HepG2 (cell line): ENCODE results near the gene WIF1. TPM values are rescaled to one million over a fixed set of nuclear protein-coding genes. Genes with fewer than 3 reads are reported as not detected.

ENCODE experiments used
- ARID4A ChIP-seq: sonication (generic); formaldehyde crosslinking; IDR thresholded peaks from 2 replicates; pipeline ENCODE4 v1.5.0; 2020; ENCODE audit warnings: mild to moderate bottlenecking, missing genetic modification reagents, borderline replicate concordance
- ARNTL ChIP-seq: sonication (generic); formaldehyde crosslinking; IDR thresholded peaks from 2 replicates; pipeline ENCODE4 v1.4.0; 2020; ENCODE audit warnings: mild to moderate bottlenecking, missing genetic modification reagents
- GTF3A ChIP-seq: sonication (generic); formaldehyde crosslinking; conservative IDR thresholded peaks from 2 replicates; pipeline ENCODE4 v1.4.0; 2020; ENCODE audit warnings: mild to moderate bottlenecking, missing genetic modification reagents
- GZF1 ChIP-seq: sonication (generic); formaldehyde crosslinking; IDR thresholded peaks from 2 replicates; pipeline ENCODE4 v1.5.1; 2020; ENCODE audit warnings: mild to moderate bottlenecking, missing genetic modification reagents
- KDM2A ChIP-seq: sonication (generic); formaldehyde crosslinking; IDR thresholded peaks from 2 replicates; pipeline ENCODE4 v1.4.0; 2020; ENCODE audit warnings: low read depth, missing genetic modification reagents, borderline replicate concordance
- KMT2A ChIP-seq: sonication (generic); formaldehyde crosslinking; IDR thresholded peaks from 2 replicates; pipeline ENCODE4 v1.4.0; 2020; ENCODE audit warnings: missing genetic modification reagents
- KMT2B ChIP-seq: IDR thresholded peaks from 2 replicates; pipeline ENCODE4 v1.6.1; 2016; ENCODE audit warnings: missing genetic modification reagents, missing compliant biosample characterization
- MTA3 ChIP-seq: sonication (generic); formaldehyde crosslinking; IDR thresholded peaks from 2 replicates; pipeline ENCODE4 v1.4.0; 2020; ENCODE audit warnings: missing genetic modification reagents
- MXD1 ChIP-seq: sonication (generic); formaldehyde crosslinking; IDR thresholded peaks from 2 replicates; pipeline ENCODE4 v1.4.0; 2020; ENCODE audit warnings: mild to moderate bottlenecking, missing genetic modification reagents
- NONO ChIP-seq, 2 experiments: fragments of 450-650 bp in 1 of 2; sonication (generic) in 1 of 2; formaldehyde crosslinking in 1 of 2; IDR thresholded peaks in 1 of 2; conservative IDR thresholded peaks in 1 of 2; 2 replicates each; pipeline versions ENCODE4 v1.6.1 to v1.8.0; 2017 to 2022; ENCODE audit warnings: mild to moderate bottlenecking in 1 of 2, missing genetic modification reagents in 1 of 2, moderate library complexity in 1 of 2
- PCBP1 ChIP-seq: fragments of 200-400 bp; formaldehyde crosslinking; IDR thresholded peaks from 2 replicates; pipeline ENCODE4 v1.6.1; 2017; ENCODE audit warnings: mild to moderate bottlenecking, low read depth, low read length, borderline replicate concordance
- SIN3A ChIP-seq: IDR thresholded peaks from 2 replicates; pipeline ENCODE4 v1.6.1; 2011; ENCODE audit warnings: low read depth, mild to moderate bottlenecking, control low read depth, low read length, borderline replicate concordance
- TCF7L2 ChIP-seq: IDR thresholded peaks from 2 replicates; pipeline ENCODE4 v1.6.1; 2011; ENCODE audit warnings: mild to moderate bottlenecking, low read depth, low read length, moderate library complexity
- ZNF263 ChIP-seq: sonication (generic); formaldehyde crosslinking; IDR thresholded peaks from 2 replicates; pipeline ENCODE4 v1.4.0; 2020; ENCODE audit warnings: missing genetic modification reagents
- ZNF430 ChIP-seq: sonication (generic); formaldehyde crosslinking; IDR thresholded peaks from 2 replicates; pipeline ENCODE4 v1.9.0; 2021; ENCODE audit warnings: mild to moderate bottlenecking, missing genetic modification reagents
- polyA plus RNA-seq, 8 experiments: library from polyadenylated mRNA; depleted of rRNA in 3 of 8; stranded (reverse) in 7 of 8; unstranded in 1 of 8; fragments of >200 nt; fragmentation: Illumina TruSeq in 4 of 8; extraction: Trizol in 4 of 8; gene quantifications; 2 replicates each; pipeline versions ENCODE4 v1.2.1 to v1.2.3, GENCODE V29; 2011 to 2016; ENCODE audit warnings: low read depth in 4 of 8, missing spikeins in 1 of 8, mixed read lengths in 1 of 8; ENCODE audit not compliant: insufficient read depth in 1 of 8
- total RNA-seq, 5 experiments: library from RNA; depleted of rRNA; stranded (reverse); fragments of >200 nt; fragmentation: Illumina TruSeq; extraction: Trizol; gene quantifications; 2 replicates each; pipeline ENCODE4 v1.2.3, GENCODE V29; 2016; ENCODE audit warnings: low read depth in 1 of 5
- TF ChIP-seq, protein P1 (sequence below): sonication (generic); formaldehyde crosslinking; conservative IDR thresholded peaks from 2 replicates; pipeline ENCODE4 v1.8.0; 2022; ENCODE audit warnings: mild to moderate bottlenecking, moderate library complexity, missing genetic modification reagents
- TF ChIP-seq, protein P2 (sequence below): sonication (generic); formaldehyde crosslinking; IDR thresholded peaks from 2 replicates; pipeline ENCODE4 v1.9.0; 2022; ENCODE audit warnings: low read depth, missing genetic modification reagents

The WIF1 gene
- total and polyA plus RNA-seq, 2 of the 13 experiments (the other 11 are each of a cell fraction or from before 2014, with no cell fraction given): not detected

DNA sequence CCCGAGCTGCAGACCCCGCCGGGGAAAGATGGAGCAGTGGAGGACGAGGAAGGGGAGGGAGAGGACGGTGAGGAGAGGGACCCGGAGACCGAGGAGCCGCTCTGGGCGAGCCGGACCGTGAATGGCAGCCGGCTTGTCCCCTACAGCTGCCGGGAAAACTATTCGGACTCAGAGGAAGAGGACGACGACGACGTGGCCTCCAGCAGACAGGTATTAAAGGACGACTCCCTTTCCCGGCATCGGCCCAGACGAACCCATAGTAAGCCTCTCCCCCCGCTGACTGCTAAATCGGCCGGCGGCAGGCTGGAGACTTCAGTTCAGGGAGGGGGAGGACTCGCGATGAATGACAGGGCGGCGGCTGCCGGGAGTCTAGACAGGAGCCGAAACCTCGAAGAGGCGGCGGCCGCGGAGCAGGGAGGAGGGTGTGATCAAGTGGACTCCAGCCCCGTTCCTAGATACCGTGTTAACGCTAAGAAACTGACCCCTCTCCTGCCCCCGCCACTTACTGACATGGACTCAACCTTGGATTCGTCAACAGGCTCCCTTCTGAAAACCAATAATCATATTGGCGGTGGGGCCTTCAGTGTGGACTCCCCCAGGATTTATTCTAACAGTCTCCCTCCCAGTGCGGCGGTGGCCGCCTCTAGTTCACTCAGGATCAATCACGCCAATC is 49.2 kb upstream of the WIF1 start (continued):
- TF ChIP-seq NONO (IDR thresholded peaks at IDR 0.05) (no peak), NONO (CRISPR knock-in tag; conservative IDR thresholded peaks at IDR 0.05) (no peak), MTA3 (CRISPR knock-in tag) (no peak), TCF7L2 (no peak), KMT2B (0 out of 2 replicates have a peak, but pooled peaks have one; percentile 41), ZNF263 (CRISPR knock-in tag) (peak; percentile 95), KDM2A (CRISPR knock-in tag) (peak; percentile 60; the same call in 1 of the 2 replicates), ZNF430 (CRISPR knock-in tag) (0 out of 2 replicates have a peak, but pooled peaks have one; percentile 2), ARID4A (peak; percentile 20), KMT2A (0 out of 2 replicates have a peak, but pooled peaks have one; percentile 40), MXD1 (CRISPR knock-in tag) (0 out of 2 replicates have a peak, but pooled peaks have one; percentile 26), SIN3A (0 out of 2 replicates have a peak, but pooled peaks have one; percentile 35), GTF3A (CRISPR knock-in tag) (no peak), GZF1 (CRISPR knock-in tag) (peak; percentile 91), PCBP1 (peak; percentile 78; the same call in 1 of the 2 replicates), ARNTL (CRISPR knock-in tag) (0 out of 2 replicates have a peak, but pooled peaks have one; percentile 22)
- TF ChIP-seq, protein P1, sequence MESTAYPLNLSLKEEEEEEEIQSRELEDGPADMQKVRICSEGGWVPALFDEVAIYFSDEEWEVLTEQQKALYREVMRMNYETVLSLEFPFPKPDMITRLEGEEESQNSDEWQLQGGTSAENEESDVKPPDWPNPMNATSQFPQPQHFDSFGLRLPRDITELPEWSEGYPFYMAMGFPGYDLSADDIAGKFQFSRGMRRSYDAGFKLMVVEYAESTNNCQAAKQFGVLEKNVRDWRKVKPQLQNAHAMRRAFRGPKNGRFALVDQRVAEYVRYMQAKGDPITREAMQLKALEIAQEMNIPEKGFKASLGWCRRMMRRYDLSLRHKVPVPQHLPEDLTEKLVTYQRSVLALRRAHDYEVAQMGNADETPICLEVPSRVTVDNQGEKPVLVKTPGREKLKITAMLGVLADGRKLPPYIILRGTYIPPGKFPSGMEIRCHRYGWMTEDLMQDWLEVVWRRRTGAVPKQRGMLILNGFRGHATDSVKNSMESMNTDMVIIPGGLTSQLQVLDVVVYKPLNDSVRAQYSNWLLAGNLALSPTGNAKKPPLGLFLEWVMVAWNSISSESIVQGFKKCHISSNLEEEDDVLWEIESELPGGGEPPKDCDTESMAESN (CRISPR knock-in tag): no peak
- TF ChIP-seq, protein P2, sequence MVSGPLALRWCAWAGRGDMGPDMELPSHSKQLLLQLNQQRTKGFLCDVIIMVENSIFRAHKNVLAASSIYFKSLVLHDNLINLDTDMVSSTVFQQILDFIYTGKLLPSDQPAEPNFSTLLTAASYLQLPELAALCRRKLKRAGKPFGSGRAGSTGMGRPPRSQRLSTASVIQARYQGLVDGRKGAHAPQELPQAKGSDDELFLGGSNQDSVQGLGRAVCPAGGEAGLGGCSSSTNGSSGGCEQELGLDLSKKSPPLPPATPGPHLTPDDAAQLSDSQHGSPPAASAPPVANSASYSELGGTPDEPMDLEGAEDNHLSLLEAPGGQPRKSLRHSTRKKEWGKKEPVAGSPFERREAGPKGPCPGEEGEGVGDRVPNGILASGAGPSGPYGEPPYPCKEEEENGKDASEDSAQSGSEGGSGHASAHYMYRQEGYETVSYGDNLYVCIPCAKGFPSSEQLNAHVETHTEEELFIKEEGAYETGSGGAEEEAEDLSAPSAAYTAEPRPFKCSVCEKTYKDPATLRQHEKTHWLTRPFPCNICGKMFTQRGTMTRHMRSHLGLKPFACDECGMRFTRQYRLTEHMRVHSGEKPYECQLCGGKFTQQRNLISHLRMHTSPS (CRISPR knock-in tag): no peak
